WTC11 (cell line): ENCODE data around the gene PADI1. TPM values are rescaled to one million over a fixed set of nuclear protein-coding genes. Genes with fewer than 3 reads are reported as not detected.

Experiments
- ATAC-seq: fragments of 200-7000 bp; cut with Tn5 transposase; 2 replicates; pipeline ENCODE4 v1.10.0; 2021; ENCODE audit warnings: mild to moderate bottlenecking, moderate library complexity
- CTCF ChIA-PET: fragments of 300-600 bp; sonication (Branson Sonifier 250); formaldehyde crosslinking; loops from one replicate; lab custom pipeline; 2021; ENCODE audit warnings: antibody characterized with exemption; lab: Charles Lee
- POLR2A ChIA-PET: fragments of 350-600 bp; sonication (Branson Sonifier 250); formaldehyde crosslinking; loops from one replicate; lab custom pipeline; 2021; ENCODE audit warnings: antibody characterized with exemption; lab: Charles Lee
- DNase-seq: peaks from one replicate; pipeline ENCODE4 v3.0.0; 2021; ENCODE audit warnings: low spot score
- H3K27ac Mint-ChIP-seq: 2 replicates; pipeline ENCODE4 v1.8.0; 2021; ENCODE audit warnings: mixed read lengths
- H3K27me3 Mint-ChIP-seq: 2 replicates; pipeline ENCODE4 v1.8.0; 2021; ENCODE audit warnings: low read depth, mild to moderate bottlenecking, moderate library complexity, mixed read lengths
- H3K36me3 Mint-ChIP-seq: 2 replicates; pipeline ENCODE4 v1.8.0; 2021; ENCODE audit warnings: mixed read lengths
- H3K4me1 Mint-ChIP-seq: 2 replicates; pipeline ENCODE4 v1.8.0; 2022; ENCODE audit warnings: mixed read lengths
- H3K4me3 Mint-ChIP-seq: 2 replicates; pipeline ENCODE4 v1.8.0; 2021; ENCODE audit warnings: mild to moderate bottlenecking, moderate library complexity, mixed read lengths
- H3K9me3 Mint-ChIP-seq: 2 replicates; pipeline ENCODE4 v1.8.0; 2021; ENCODE audit warnings: mixed read lengths
- ATF6 ChIP-seq: sonication (generic); formaldehyde crosslinking; IDR thresholded peaks from 2 replicates; pipeline ENCODE4 v1.8.1; 2023; ENCODE audit warnings: mild to moderate bottlenecking, missing genetic modification reagents
- CDX4 ChIP-seq: fragments of 250-450 bp; sonication (Bioruptor Pico); IDR thresholded peaks from 2 replicates; pipeline ENCODE4 v1.9.0; 2021; ENCODE audit warnings: moderate library complexity, mild to moderate bottlenecking, inconsistent platforms, borderline replicate concordance
- CREB1 ChIP-seq: sonication (generic); formaldehyde crosslinking; IDR thresholded peaks from 2 replicates; pipeline ENCODE4 v1.8.0; 2023; ENCODE audit warnings: mild to moderate bottlenecking, missing genetic modification reagents
- CREM ChIP-seq: sonication (generic); formaldehyde crosslinking; IDR thresholded peaks from 2 replicates; pipeline ENCODE4 v1.8.1; 2022; ENCODE audit warnings: mild to moderate bottlenecking, missing genetic modification reagents, moderate library complexity
- FOXP1 ChIP-seq: sonication (generic); formaldehyde crosslinking; IDR thresholded peaks from 2 replicates; pipeline ENCODE4 v1.8.0; 2022; ENCODE audit warnings: missing genetic modification reagents, mild to moderate bottlenecking, moderate library complexity, borderline replicate concordance
- FOXP4 ChIP-seq: sonication (generic); formaldehyde crosslinking; IDR thresholded peaks from 2 replicates; pipeline ENCODE4 v1.8.0; 2022; ENCODE audit warnings: mild to moderate bottlenecking, missing genetic modification reagents
- GRHL2 ChIP-seq: fragments of 250-450 bp; sonication (Bioruptor Pico); IDR thresholded peaks from 2 replicates; pipeline ENCODE4 v1.8.0; 2022; ENCODE audit warnings: mild to moderate bottlenecking, moderate library complexity; ENCODE audit not compliant: insufficient replicate concordance, severe bottlenecking
- HMGA2 ChIP-seq: fragments of 250-450 bp; sonication (Bioruptor Pico); IDR thresholded peaks from 2 replicates; pipeline ENCODE4 v1.4.0; 2021; ENCODE audit warnings: mild to moderate bottlenecking, moderate library complexity
- OVOL2 ChIP-seq: fragments of 250-450 bp; sonication (Bioruptor Pico); IDR thresholded peaks from 2 replicates; pipeline ENCODE4 v1.9.0; 2021; ENCODE audit warnings: mild to moderate bottlenecking, borderline replicate concordance
- SP1 ChIP-seq: sonication (generic); formaldehyde crosslinking; conservative IDR thresholded peaks from 2 replicates; pipeline ENCODE4 v1.8.1; 2022; ENCODE audit warnings: missing genetic modification reagents
- STAT6 ChIP-seq: sonication (generic); formaldehyde crosslinking; conservative IDR thresholded peaks from 2 replicates; pipeline ENCODE4 v1.8.1; 2023; ENCODE audit warnings: mild to moderate bottlenecking, low read depth, missing genetic modification reagents, moderate library complexity
- TEAD1 ChIP-seq: sonication (generic); formaldehyde crosslinking; IDR thresholded peaks from 2 replicates; pipeline ENCODE4 v1.8.0; 2022; ENCODE audit warnings: mild to moderate bottlenecking, missing genetic modification reagents
- ZBTB43 ChIP-seq: sonication (generic); formaldehyde crosslinking; IDR thresholded peaks from 2 replicates; pipeline ENCODE4 v1.8.1; 2023; ENCODE audit warnings: mild to moderate bottlenecking, missing genetic modification reagents
- ZNF219 ChIP-seq: sonication (generic); formaldehyde crosslinking; IDR thresholded peaks from 2 replicates; pipeline ENCODE4 v1.8.0; 2023; ENCODE audit warnings: missing genetic modification reagents, mild to moderate bottlenecking, borderline replicate concordance
- ZNF317 ChIP-seq: sonication (generic); formaldehyde crosslinking; IDR thresholded peaks from 2 replicates; pipeline ENCODE4 v1.8.1; 2023; ENCODE audit warnings: low read depth, mild to moderate bottlenecking, moderate library complexity, missing genetic modification reagents, borderline replicate concordance
- ZNF396 ChIP-seq: fragments of 250-450 bp; sonication (Bioruptor Pico); IDR thresholded peaks from 2 replicates; pipeline ENCODE4 v1.8.0; 2021; ENCODE audit warnings: mild to moderate bottlenecking, moderate library complexity, borderline replicate concordance
- ZNF423 ChIP-seq: fragments of 250-450 bp; sonication (Bioruptor Pico); IDR thresholded peaks from 2 replicates; pipeline ENCODE4 v2.1.2; 2022; ENCODE audit warnings: mild to moderate bottlenecking, moderate library complexity
- total RNA-seq: library from RNA; stranded (reverse); gene quantifications from 3 replicates; pipeline ENCODE4 v1.2.3, GENCODE V29; 2021
- TF ChIP-seq, protein P1 (sequence below): fragments of 250-450 bp; sonication (Bioruptor Pico); IDR thresholded peaks from 2 replicates; pipeline ENCODE4 v2.1.2; 2022; ENCODE audit warnings: mild to moderate bottlenecking, moderate library complexity
- TF ChIP-seq, protein P2 (sequence below): sonication (generic); formaldehyde crosslinking; IDR thresholded peaks from 2 replicates; pipeline ENCODE4 v1.8.1; 2022; ENCODE audit warnings: missing genetic modification reagents, borderline replicate concordance

PADI1 gene
- total RNA-seq, 1 experiment from 2014 or later = 0.15 TPM

DNA sequence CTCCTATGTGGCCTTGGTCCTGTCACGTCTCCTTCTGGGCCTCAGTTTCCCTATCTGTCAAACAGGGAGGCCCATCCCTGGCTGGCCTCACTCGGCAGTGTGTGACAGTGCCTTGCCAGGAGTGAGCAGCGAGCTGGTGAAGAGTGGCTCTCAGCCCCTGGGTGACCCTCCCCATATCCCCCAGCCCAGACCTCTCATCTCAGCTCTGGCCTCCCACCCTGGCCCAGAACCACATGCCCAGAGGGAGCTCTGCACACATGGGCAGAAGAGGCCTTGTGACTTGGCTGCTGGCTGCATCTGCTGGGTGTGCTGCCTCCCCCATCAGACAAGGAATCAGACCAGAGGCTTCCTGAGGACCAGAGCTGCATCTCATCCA, 19.5 kb upstream of the PADI1 start:
- no peak for DNase-seq
- Mint-ChIP-seq H3K9me3 (peaks cover 12% of the 10 kb centered on the region), H3K27me3 (no peaks in the 10 kb centered on the region; the same call in 1 of the 2 replicates), H3K4me1 (peaks cover 21% of the 10 kb centered on the region), H3K4me3 (no peak overlapping the region), H3K27ac (no peak overlapping the region), H3K36me3 (peaks cover 4% of the 10 kb centered on the region)
- ChIA-PET POLR2A (no interaction called here), CTCF (no interaction called here)
- ATAC-seq = no peak
- TF ChIP-seq ZNF317 (CRISPR knock-in tag) (no peak), STAT6 (CRISPR knock-in tag) (no peak), ZNF396 (CRISPR knock-in tag) (no peak), ZNF219 (no peak), HMGA2 (CRISPR knock-in tag) (no peak), CREM (CRISPR knock-in tag) (no peak), FOXP4 (CRISPR knock-in tag) (no peak), SP1 (no peak), TEAD1 (CRISPR knock-in tag) (no peak), ATF6 (CRISPR knock-in tag) (no peak), CREB1 (CRISPR knock-in tag) (no peak), ZBTB43 (no peak), OVOL2 (CRISPR knock-in tag) (no peak), GRHL2 (CRISPR knock-in tag) (no peak), ZNF423 (CRISPR knock-in tag) (no peak), CDX4 (no peak), FOXP1 (CRISPR knock-in tag) (no peak)
- TF ChIP-seq, protein P1, sequence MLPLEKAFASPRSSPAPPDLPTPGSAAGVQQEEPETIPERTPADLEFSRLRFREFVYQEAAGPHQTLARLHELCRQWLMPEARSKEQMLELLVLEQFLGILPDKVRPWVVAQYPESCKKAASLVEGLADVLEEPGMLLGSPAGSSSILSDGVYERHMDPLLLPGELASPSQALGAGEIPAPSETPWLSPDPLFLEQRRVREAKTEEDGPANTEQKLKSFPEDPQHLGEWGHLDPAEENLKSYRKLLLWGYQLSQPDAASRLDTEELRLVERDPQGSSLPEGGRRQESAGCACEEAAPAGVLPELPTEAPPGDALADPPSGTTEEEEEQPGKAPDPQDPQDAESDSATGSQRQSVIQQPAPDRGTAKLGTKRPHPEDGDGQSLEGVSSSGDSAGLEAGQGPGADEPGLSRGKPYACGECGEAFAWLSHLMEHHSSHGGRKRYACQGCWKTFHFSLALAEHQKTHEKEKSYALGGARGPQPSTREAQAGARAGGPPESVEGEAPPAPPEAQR = no peak
- TF ChIP-seq, protein P2, sequence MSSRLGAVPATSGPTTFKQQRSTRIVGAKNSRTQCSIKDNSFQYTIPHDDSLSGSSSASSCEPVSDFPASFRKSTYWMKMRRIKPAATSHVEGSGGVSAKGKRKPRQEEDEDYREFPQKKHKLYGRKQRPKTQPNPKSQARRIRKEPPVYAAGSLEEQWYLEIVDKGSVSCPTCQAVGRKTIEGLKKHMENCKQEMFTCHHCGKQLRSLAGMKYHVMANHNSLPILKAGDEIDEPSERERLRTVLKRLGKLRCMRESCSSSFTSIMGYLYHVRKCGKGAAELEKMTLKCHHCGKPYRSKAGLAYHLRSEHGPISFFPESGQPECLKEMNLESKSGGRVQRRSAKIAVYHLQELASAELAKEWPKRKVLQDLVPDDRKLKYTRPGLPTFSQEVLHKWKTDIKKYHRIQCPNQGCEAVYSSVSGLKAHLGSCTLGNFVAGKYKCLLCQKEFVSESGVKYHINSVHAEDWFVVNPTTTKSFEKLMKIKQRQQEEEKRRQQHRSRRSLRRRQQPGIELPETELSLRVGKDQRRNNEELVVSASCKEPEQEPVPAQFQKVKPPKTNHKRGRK (CRISPR knock-in tag) = no peak
